Activated T-cell treated with anti-CD3 and anti-CD28 coated beads, Interleukin-2, amount 50 U/mL, for 24 hours (primary cell): ENCODE data around the gene BABAM2.

Experiments
- DNase-seq: peaks from one replicate; pipeline ENCODE4 v3.0.0-alpha.2; 2020
- H3K27ac Mint-ChIP-seq: 2 replicates; pipeline ENCODE4 v1.8.0; 2020; ENCODE audit warnings: mild to moderate bottlenecking, mixed read lengths
- H3K27me3 Mint-ChIP-seq: 2 replicates; pipeline ENCODE4 v1.8.0; 2020; ENCODE audit warnings: mixed read lengths
- H3K36me3 Mint-ChIP-seq: 2 replicates; pipeline ENCODE4 v1.8.0; 2020; ENCODE audit warnings: low read depth, mixed read lengths
- H3K4me1 Mint-ChIP-seq: 2 replicates; pipeline ENCODE4 v1.8.0; 2020; ENCODE audit warnings: low read depth, mixed read lengths
- H3K4me3 Mint-ChIP-seq: 2 replicates; pipeline ENCODE4 v1.8.0; 2020; ENCODE audit warnings: mild to moderate bottlenecking, moderate library complexity, mixed read lengths
- H3K9me3 Mint-ChIP-seq: 2 replicates; pipeline ENCODE4 v1.8.0; 2020; ENCODE audit warnings: mixed read lengths

Gene BABAM2

GRCh38 chr2:28182348-28182747, 291.8 kb downstream of the BABAM2 start:
- Mint-ChIP-seq H3K27me3 (no peaks in the 10 kb centered on the region), H3K36me3 (peaks cover 3% of the 10 kb centered on the region), H3K4me3 (no peak overlapping the region), H3K4me1 (peaks cover under 1% of the 10 kb centered on the region), H3K27ac (no peak overlapping the region), H3K9me3 (peaks cover 7% of the 10 kb centered on the region)
- no peak for DNase-seq

GRCh38 chr2:28185153-28185552, 294.6 kb downstream of the BABAM2 start:
- Mint-ChIP-seq H3K9me3 (no peaks in the 10 kb centered on the region), H3K27me3 (no peaks in the 10 kb centered on the region), H3K36me3 (no peaks in the 10 kb centered on the region), H3K4me1 (no peaks in the 10 kb centered on the region), H3K27ac (no peak overlapping the region), H3K4me3 (no peak overlapping the region)
- no peak for DNase-seq

- Mint-ChIP-seq H3K4me1 (no peaks in the 10 kb centered on the region), H3K27ac (no peak overlapping the region), H3K9me3 (no peaks in the 10 kb centered on the region), H3K27me3 (no peaks in the 10 kb centered on the region), H3K36me3 (no peaks in the 10 kb centered on the region), H3K4me3 (no peak overlapping the region)
- no peak for DNase-seq
Observed at GRCh38 chr2:28185891-28186290, 295.4 kb downstream of the BABAM2 start.

- H3K4me1 Mint-ChIP-seq, result no peaks in the 10 kb centered on the region
- DNase-seq, result no peak
- no peaks in the 10 kb centered on the region for H3K27me3 Mint-ChIP-seq
- no peak overlapping the region for H3K4me3 Mint-ChIP-seq
- H3K36me3 Mint-ChIP-seq, result no peaks in the 10 kb centered on the region
- no peak overlapping the region for H3K27ac Mint-ChIP-seq
- H3K9me3 Mint-ChIP-seq, result no peaks in the 10 kb centered on the region
Observed at GRCh38 chr2:28187186-28187585, 296.7 kb downstream of the BABAM2 start.

- Mint-ChIP-seq H3K36me3 (no peaks in the 10 kb centered on the region), H3K4me1 (no peaks in the 10 kb centered on the region), H3K27me3 (no peaks in the 10 kb centered on the region), H3K27ac (no peak overlapping the region), H3K4me3 (no peak overlapping the region), H3K9me3 (no peaks in the 10 kb centered on the region)
- DNase-seq, result no peak
Observed at GRCh38 chr2:28188436-28188835, 297.9 kb downstream of the BABAM2 start.

- peaks cover 7% of the 10 kb centered on the region for H3K4me1 Mint-ChIP-seq
- H3K4me3 Mint-ChIP-seq, result no peak overlapping the region
- peaks cover 15% of the 10 kb centered on the region for H3K36me3 Mint-ChIP-seq
- H3K27me3 Mint-ChIP-seq, result no peaks in the 10 kb centered on the region
- no peak for DNase-seq
- no peaks in the 10 kb centered on the region for H3K9me3 Mint-ChIP-seq
- H3K27ac Mint-ChIP-seq, result no peak overlapping the region
Observed at GRCh38 chr2:28193630-28194403, 303.3 kb downstream of the BABAM2 start.

GRCh38 chr2:28199995-28200679, 309.6 kb downstream of the BABAM2 start:
- Mint-ChIP-seq H3K27me3 (no peaks in the 10 kb centered on the region), H3K4me1 (peaks cover 2% of the 10 kb centered on the region), H3K27ac (no peak overlapping the region), H3K9me3 (no peaks in the 10 kb centered on the region), H3K4me3 (no peak overlapping the region), H3K36me3 (peaks cover 21% of the 10 kb centered on the region)
- no peak for DNase-seq

GRCh38 chr2:28201671-28202180, 311.2 kb downstream of the BABAM2 start:
- peaks cover 2% of the 10 kb centered on the region for H3K4me1 Mint-ChIP-seq

GRCh38 chr2:28202719-28203118, 312.2 kb downstream of the BABAM2 start:
- H3K4me3 Mint-ChIP-seq, result no peak overlapping the region
- peaks cover 11% of the 10 kb centered on the region for H3K36me3 Mint-ChIP-seq
- H3K27ac Mint-ChIP-seq, result no peak overlapping the region
- no peaks in the 10 kb centered on the region for H3K27me3 Mint-ChIP-seq
- no peaks in the 10 kb centered on the region for H3K9me3 Mint-ChIP-seq
- no peaks in the 10 kb centered on the region for H3K4me1 Mint-ChIP-seq
- no peak for DNase-seq

More at GRCh38 chr2:28201671-28202180, 311.2 kb downstream of the BABAM2 start:
- H3K4me3 Mint-ChIP-seq, result no peak overlapping the region
- no peak for DNase-seq
- peaks cover 19% of the 10 kb centered on the region for H3K36me3 Mint-ChIP-seq
- no peak overlapping the region for H3K27ac Mint-ChIP-seq
- no peaks in the 10 kb centered on the region for H3K27me3 Mint-ChIP-seq
- no peaks in the 10 kb centered on the region for H3K9me3 Mint-ChIP-seq

- H3K9me3 Mint-ChIP-seq, result no peaks in the 10 kb centered on the region
- H3K36me3 Mint-ChIP-seq, result peaks cover 6% of the 10 kb centered on the region
- no peaks in the 10 kb centered on the region for H3K4me1 Mint-ChIP-seq
- no peaks in the 10 kb centered on the region for H3K27me3 Mint-ChIP-seq
- H3K4me3 Mint-ChIP-seq, result no peak overlapping the region
- no peak overlapping the region for H3K27ac Mint-ChIP-seq
- no peak for DNase-seq
Observed at GRCh38 chr2:28206762-28207161, 316.2 kb downstream of the BABAM2 start.

- Mint-ChIP-seq H3K4me3 (no peak overlapping the region), H3K27me3 (no peaks in the 10 kb centered on the region), H3K36me3 (peaks cover under 1% of the 10 kb centered on the region), H3K4me1 (no peaks in the 10 kb centered on the region), H3K9me3 (no peaks in the 10 kb centered on the region), H3K27ac (no peak overlapping the region)
- no peak for DNase-seq
Observed at GRCh38 chr2:28209261-28209691, 318.7 kb downstream of the BABAM2 start.

GRCh38 chr2:28209864-28210263, 319.3 kb downstream of the BABAM2 start:
- Mint-ChIP-seq H3K9me3 (no peaks in the 10 kb centered on the region), H3K36me3 (no peaks in the 10 kb centered on the region), H3K27ac (no peak overlapping the region), H3K4me3 (no peak overlapping the region), H3K4me1 (no peaks in the 10 kb centered on the region), H3K27me3 (no peaks in the 10 kb centered on the region)
- no peak for DNase-seq

GRCh38 chr2:28210535-28210934, 320.0 kb downstream of the BABAM2 start:
- no peak overlapping the region for H3K27ac Mint-ChIP-seq
- no peak for DNase-seq

GRCh38 chr2:28216331-28216730, 325.8 kb downstream of the BABAM2 start:
- no peak for DNase-seq
- no peak overlapping the region for H3K27ac Mint-ChIP-seq

More at GRCh38 chr2:28210535-28210934, 320.0 kb downstream of the BABAM2 start:
- no peaks in the 10 kb centered on the region for H3K9me3 Mint-ChIP-seq
- H3K36me3 Mint-ChIP-seq, result no peaks in the 10 kb centered on the region
- no peaks in the 10 kb centered on the region for H3K4me1 Mint-ChIP-seq
- no peak overlapping the region for H3K4me3 Mint-ChIP-seq
- H3K27me3 Mint-ChIP-seq, result no peaks in the 10 kb centered on the region

More at GRCh38 chr2:28216331-28216730, 325.8 kb downstream of the BABAM2 start:
- H3K9me3 Mint-ChIP-seq, result no peaks in the 10 kb centered on the region
- H3K27me3 Mint-ChIP-seq, result no peaks in the 10 kb centered on the region
- no peak overlapping the region for H3K4me3 Mint-ChIP-seq
- H3K4me1 Mint-ChIP-seq, result peaks cover 4% of the 10 kb centered on the region
- no peaks in the 10 kb centered on the region for H3K36me3 Mint-ChIP-seq
